ENCODE measurements around the gene PDCD4.

- no peak for TF ChIP-seq GATA2 (IDR thresholded peaks at IDR 0.05; ENCODE audit: low read depth, low read length)
- no peak for TF ChIP-seq GATA3 (IDR thresholded peaks at IDR 0.05; ENCODE audit: low read depth, low read length)
Measured at GRCh38 chr10:110845756-110846620, 25.7 kb upstream of the PDCD4 start.
